ENCODE data around the gene TNFAIP8.

Gene TNFAIP8

GRCh38 chr5:119329666-119330065 is 26.2 kb upstream of the TNFAIP8 start:
- no peak for DNase-seq

- no peak for DNase-seq
Measured at GRCh38 chr5:119330367-119331183, 25.2 kb upstream of the TNFAIP8 start.

- DNase-seq: no peak
Measured at GRCh38 chr5:119331566-119332095, 24.2 kb upstream of the TNFAIP8 start.

- no peak for DNase-seq
Measured at GRCh38 chr5:119332208-119332607, 23.6 kb upstream of the TNFAIP8 start.

- DNase-seq: no peak
Measured at GRCh38 chr5:119332978-119333401, 22.8 kb upstream of the TNFAIP8 start.

GRCh38 chr5:119333421-119333851 is 22.4 kb upstream of the TNFAIP8 start:
- DNase-seq: no peak

GRCh38 chr5:119335261-119335677 is 20.6 kb upstream of the TNFAIP8 start:
- no peak for DNase-seq

- DNase-seq: no peak
Measured at GRCh38 chr5:119336262-119336661, 19.6 kb upstream of the TNFAIP8 start.

- no peak for DNase-seq
Measured at GRCh38 chr5:119336845-119337580, 18.8 kb upstream of the TNFAIP8 start.

GRCh38 chr5:119338326-119338946 is 17.4 kb upstream of the TNFAIP8 start:
- no peak for DNase-seq

GRCh38 chr5:119339344-119339743 is 16.5 kb upstream of the TNFAIP8 start:
- no peak for DNase-seq

- no peak for DNase-seq
Measured at GRCh38 chr5:119339965-119340364, 15.9 kb upstream of the TNFAIP8 start.

GRCh38 chr5:119340597-119341218 is 15.1 kb upstream of the TNFAIP8 start:
- no peak for DNase-seq

- DNase-seq: no peak
Measured at GRCh38 chr5:119341452-119342349, 14.1 kb upstream of the TNFAIP8 start.

GRCh38 chr5:119342406-119342805 is 13.4 kb upstream of the TNFAIP8 start:
- no peak for DNase-seq

GRCh38 chr5:119343052-119343451 is 12.8 kb upstream of the TNFAIP8 start:
- DNase-seq: no peak

GRCh38 chr5:119343766-119344165 is 12.1 kb upstream of the TNFAIP8 start:
- DNase-seq: no peak

GRCh38 chr5:119344231-119344630 is 11.6 kb upstream of the TNFAIP8 start:
- DNase-seq: no peak

GRCh38 chr5:119345861-119346260 is 10.0 kb upstream of the TNFAIP8 start:
- DNase-seq: no peak

GRCh38 chr5:119346394-119346793 is 9.4 kb upstream of the TNFAIP8 start:
- no peak for DNase-seq

GRCh38 chr5:119347574-119347973 is 8.2 kb upstream of the TNFAIP8 start:
- peak; percentile 5 for DNase-seq

GRCh38 chr5:119347991-119348390 is 7.8 kb upstream of the TNFAIP8 start:
- DNase-seq: no peak

Data from DMS79 treated with DMSO at 0.1 percent for 48 hours (cell line).